ENCODE results near the gene ZNF189.

- TF ChIP-seq POLR2A (IDR thresholded peaks at IDR 0.05): no peak
- no peak for TF ChIP-seq CTCF (IDR thresholded peaks at IDR 0.05)
Measured at GRCh38 chr9:101372327-101373118, 26.1 kb upstream of the ZNF189 start.
